MCF 10A (cell line): ENCODE results near the gene FAM219A. TPM values are rescaled to one million over a fixed set of nuclear protein-coding genes. Genes with fewer than 3 reads are reported as not detected.

Experiments
- BruUV-seq: library from RNA; stranded (reverse); fragments of 400-500 nt; replicated peaks from 2 replicates; lab custom pipeline; 2021; lab: Mats Ljungman, UMichigan
- CTCF ChIA-PET: fragments of 300-600 bp; sonication (Branson Sonifier 250); formaldehyde crosslinking; extraction: SDS; loops from one replicate; lab custom pipeline; 2021; ENCODE audit warnings: antibody characterized with exemption, inconsistent platforms; lab: Yijun Ruan, JAX
- POLR2A ChIA-PET: fragments of 300-600, 350-650 bp; sonication (Branson Sonifier 250); formaldehyde crosslinking; extraction: SDS; loops from one replicate; lab custom pipeline; 2020; ENCODE audit warnings: antibody characterized with exemption, inconsistent platforms; lab: Yijun Ruan, JAX
- DNase-seq: peaks from one replicate; pipeline ENCODE4 v3.0.0-alpha.2; 2018; ENCODE audit not compliant: unreplicated experiment
- H3K27ac Mint-ChIP-seq: one replicate; pipeline ENCODE4 v1.8.0; 2022; ENCODE audit warnings: mild to moderate bottlenecking, low read depth, mixed read lengths; ENCODE audit not compliant: unreplicated experiment
- H3K27me3 Mint-ChIP-seq: one replicate; pipeline ENCODE4 v1.8.0; 2022; ENCODE audit warnings: mixed read lengths; ENCODE audit not compliant: insufficient read depth, unreplicated experiment
- H3K36me3 Mint-ChIP-seq: one replicate; pipeline ENCODE4 v1.8.0; 2022; ENCODE audit warnings: mild to moderate bottlenecking, moderate library complexity, mixed read lengths; ENCODE audit not compliant: insufficient read depth, unreplicated experiment
- H3K4me1 Mint-ChIP-seq: one replicate; pipeline ENCODE4 v1.8.0; 2022; ENCODE audit warnings: mixed read lengths; ENCODE audit not compliant: insufficient read depth, unreplicated experiment
- H3K4me3 Mint-ChIP-seq: one replicate; pipeline ENCODE4 v1.8.0; 2022; ENCODE audit warnings: mild to moderate bottlenecking, moderate library complexity, mixed read lengths; ENCODE audit not compliant: unreplicated experiment
- H3K9me3 Mint-ChIP-seq: one replicate; pipeline ENCODE4 v1.8.0; 2022; ENCODE audit warnings: mixed read lengths; ENCODE audit not compliant: unreplicated experiment
- CTCF ChIP-seq: fragments of 200-600 bp; IDR thresholded peaks from one replicate; pipeline ENCODE4 v1.8.0; 2022; ENCODE audit warnings: antibody characterized with exemption, mild to moderate bottlenecking; ENCODE audit not compliant: unreplicated experiment
- intact Hi-C: fragments of 100-400 bp; cut with micrococcal nuclease; formaldehyde crosslinking; loops from 2 replicates; pipeline ENCODE4 v1.14.1; 2022
- total RNA-seq: library from RNA; stranded (reverse); gene quantifications from 2 replicates; pipeline ENCODE4 v1.2.3, GENCODE V29; 2022

The FAM219A gene
- total RNA-seq, 1 experiment from 2014 or later, result 19.3 TPM

- no TSS peak for BruUV-seq
- DNase-seq, result no peak
- CTCF ChIA-PET, result interaction anchor here (0.6 to 6.6 kb wide), 5 partner anchors 14 to 223 kb away, joined by 3 to 59 read pairs (median 5); no protein-coding TSS in a partner anchor
- Mint-ChIP-seq H3K9me3 (no peaks in the 10 kb centered on the region), H3K4me3 (no peak overlapping the region), H3K27me3 (no peaks in the 10 kb centered on the region), H3K4me1 (no peaks in the 10 kb centered on the region), H3K27ac (no peak overlapping the region), H3K36me3 (peaks cover 12% of the 10 kb centered on the region)
- POLR2A ChIA-PET, result interaction anchor here (0.6 to 1.1 kb wide), 2 partner anchors 13 to 224 kb away, joined by 3 read pairs; no protein-coding TSS in a partner anchor
- intact Hi-C loops, result no loop called here
- no peak for TF ChIP-seq CTCF
Observed at GRCh38 chr9:34417734-34418133, 40.6 kb downstream of the FAM219A start.

- intact Hi-C loops, result no loop called here
- no TSS peak for BruUV-seq
- TF ChIP-seq CTCF, result no peak
- Mint-ChIP-seq H3K27ac (no peak overlapping the region), H3K36me3 (peaks cover 12% of the 10 kb centered on the region), H3K4me3 (no peak overlapping the region), H3K27me3 (no peaks in the 10 kb centered on the region), H3K9me3 (no peaks in the 10 kb centered on the region), H3K4me1 (no peaks in the 10 kb centered on the region)
- DNase-seq, result peak; percentile 74
- CTCF ChIA-PET, result interaction anchor here (0.6 to 6.6 kb wide), 5 partner anchors 9 to 221 kb away, joined by 3 to 59 read pairs (median 3); no protein-coding TSS in a partner anchor
- POLR2A ChIA-PET, result no interaction called here
Observed at GRCh38 chr9:34413231-34413852, 45.0 kb downstream of the FAM219A start.

GRCh38 chr9:34412336-34412735, 46.0 kb downstream of the FAM219A start:
- ChIA-PET CTCF (interaction anchor here (6.6 kb wide), 1 partner anchor 8 kb away, joined by 59 read pairs; no protein-coding TSS in a partner anchor), POLR2A (no interaction called here)
- intact Hi-C loops, result no loop called here
- DNase-seq, result no peak
- no peaks in the 10 kb centered on the region for H3K4me1 Mint-ChIP-seq
- no TSS peak for BruUV-seq
- no peaks in the 10 kb centered on the region for H3K9me3 Mint-ChIP-seq
- H3K27me3 Mint-ChIP-seq, result no peaks in the 10 kb centered on the region
- H3K36me3 Mint-ChIP-seq, result peaks cover 12% of the 10 kb centered on the region
- no peak overlapping the region for H3K27ac Mint-ChIP-seq
- TF ChIP-seq CTCF, result no peak
- no peak overlapping the region for H3K4me3 Mint-ChIP-seq

- H3K9me3 Mint-ChIP-seq, result no peaks in the 10 kb centered on the region
- POLR2A ChIA-PET, result interaction anchor here (0.8 kb wide), 1 partner anchor 115 kb away, joined by 4 read pairs; no protein-coding TSS in a partner anchor
- no peak for TF ChIP-seq CTCF
- DNase-seq, result no peak
- intact Hi-C loops, result no loop called here
- H3K27me3 Mint-ChIP-seq, result no peaks in the 10 kb centered on the region
- H3K36me3 Mint-ChIP-seq, result peaks cover 6% of the 10 kb centered on the region
- no peak overlapping the region for H3K4me3 Mint-ChIP-seq
- no TSS peak for BruUV-seq
- no peaks in the 10 kb centered on the region for H3K4me1 Mint-ChIP-seq
- CTCF ChIA-PET, result interaction anchor here (0.6 to 2.6 kb wide), 8 partner anchors 23 to 194 kb away, joined by 3 to 15 read pairs (median 8); no protein-coding TSS in a partner anchor
- no peak overlapping the region for H3K27ac Mint-ChIP-seq
Observed at GRCh38 chr9:34409154-34409553, 49.2 kb downstream of the FAM219A start.
